Stimulated activated CD4-positive, alpha-beta T cell treated with anti-CD3 and anti-CD28 coated beads, Interleukin-1b, Interleukin-23, amount 100 ng/mL, for 24 hours (primary cell): Measurements from ENCODE around the gene APLF.

Experiments used
- DNase-seq, 4 experiments: peaks; one replicate each; pipeline ENCODE4 v3.0.0-alpha.2; 2020; ENCODE audit warnings: low read depth in 4 of 4, low spot score in 1 of 4

Gene APLF

GRCh38 chr2:68467077-68467960 is at the start of gene APLF, which contains the start of gene FBXO48:
TSS of gene APLF (plus strand) at chr2:68467585. CDS start at chr2:68467732, 147 bp downstream.
TSS of gene FBXO48 (minus strand) at chr2:68467294. CDS start at chr2:68465145, 2,149 bp downstream.
- DNase-seq, result peak; percentile 95 to 98 (median 96)

GRCh38 chr2:68417926-68418325 is 49.5 kb upstream of the APLF start:
- DNase-seq, result no peak

GRCh38 chr2:68418419-68418818 is 49.0 kb upstream of the APLF start:
- DNase-seq, result no peak

GRCh38 chr2:68418855-68419254 is 48.5 kb upstream of the APLF start:
- DNase-seq, result no peak

- no peak for DNase-seq
Observed at GRCh38 chr2:68420254-68420910, 47.0 kb upstream of the APLF start.

DNA sequence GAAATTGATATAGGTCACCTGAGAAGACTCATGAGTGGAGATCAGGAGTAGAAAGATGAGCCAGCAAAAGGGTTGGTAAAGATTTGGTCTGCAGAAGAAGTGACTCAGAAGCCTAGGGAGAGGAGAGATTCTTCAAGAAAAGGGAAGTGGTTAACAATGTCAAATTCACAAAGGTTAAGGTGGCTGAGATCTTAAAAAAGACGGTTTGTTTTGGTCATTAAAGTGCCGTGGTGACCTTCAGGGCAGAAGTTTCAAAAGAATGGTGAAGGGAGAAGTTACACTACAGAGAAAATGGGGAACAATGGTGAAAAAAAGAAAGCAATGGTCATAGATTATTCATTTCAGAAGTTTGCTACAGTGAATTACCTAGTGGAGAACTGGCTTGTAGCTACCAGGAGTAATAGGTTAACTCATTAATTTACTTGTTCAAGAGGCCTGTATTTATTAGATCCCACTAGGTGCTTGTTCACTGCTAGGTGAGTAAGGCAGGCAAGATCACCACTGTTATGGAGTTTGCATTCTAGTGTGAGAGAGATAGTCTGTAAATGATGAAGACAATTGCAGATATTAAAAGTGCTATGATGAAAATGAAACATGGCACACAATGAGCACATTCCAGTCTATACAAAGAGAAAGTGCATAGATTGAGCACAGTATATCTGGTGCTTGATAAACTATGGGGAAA is 43.3 kb upstream of the APLF start:
- no peak for DNase-seq

GRCh38 chr2:68425503-68425902 is 41.9 kb upstream of the APLF start:
- DNase-seq, result no peak

GRCh38 chr2:68426446-68426845 is 40.9 kb upstream of the APLF start:
- no peak for DNase-seq

GRCh38 chr2:68426848-68427579 is 40.4 kb upstream of the APLF start:
- DNase-seq, result no peak

GRCh38 chr2:68428126-68428525 is 39.3 kb upstream of the APLF start:
- DNase-seq, result no peak

- DNase-seq, result no peak
Observed at GRCh38 chr2:68428746-68429145, 38.6 kb upstream of the APLF start.

DNA sequence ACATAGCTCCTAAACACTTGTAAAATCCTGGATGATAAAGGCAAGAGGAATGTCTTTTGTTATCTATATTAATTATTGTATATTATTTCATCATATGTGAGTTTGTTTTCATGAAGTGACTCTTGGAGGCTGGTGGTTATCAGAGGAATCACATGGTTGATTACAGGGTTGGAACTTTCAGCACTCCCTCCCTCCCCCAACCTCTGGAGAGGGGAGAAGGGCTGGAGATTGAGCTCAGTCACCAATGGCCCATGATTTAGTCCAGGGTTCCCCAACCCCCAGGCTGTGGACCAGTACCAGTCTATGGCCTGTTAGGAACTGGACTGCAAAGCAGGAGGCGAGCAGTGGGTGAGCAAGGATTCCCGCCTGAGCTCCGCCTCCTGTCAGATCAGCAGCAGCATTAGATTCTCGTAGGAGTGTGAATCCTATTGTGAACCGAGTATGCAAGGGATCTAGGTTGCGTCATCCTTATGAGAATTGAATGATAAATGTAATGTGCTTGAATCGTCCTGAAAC is 38.0 kb upstream of the APLF start:
- DNase-seq, result no peak

GRCh38 chr2:68431316-68431972 is 35.9 kb upstream of the APLF start:
- no peak for DNase-seq

DNA sequence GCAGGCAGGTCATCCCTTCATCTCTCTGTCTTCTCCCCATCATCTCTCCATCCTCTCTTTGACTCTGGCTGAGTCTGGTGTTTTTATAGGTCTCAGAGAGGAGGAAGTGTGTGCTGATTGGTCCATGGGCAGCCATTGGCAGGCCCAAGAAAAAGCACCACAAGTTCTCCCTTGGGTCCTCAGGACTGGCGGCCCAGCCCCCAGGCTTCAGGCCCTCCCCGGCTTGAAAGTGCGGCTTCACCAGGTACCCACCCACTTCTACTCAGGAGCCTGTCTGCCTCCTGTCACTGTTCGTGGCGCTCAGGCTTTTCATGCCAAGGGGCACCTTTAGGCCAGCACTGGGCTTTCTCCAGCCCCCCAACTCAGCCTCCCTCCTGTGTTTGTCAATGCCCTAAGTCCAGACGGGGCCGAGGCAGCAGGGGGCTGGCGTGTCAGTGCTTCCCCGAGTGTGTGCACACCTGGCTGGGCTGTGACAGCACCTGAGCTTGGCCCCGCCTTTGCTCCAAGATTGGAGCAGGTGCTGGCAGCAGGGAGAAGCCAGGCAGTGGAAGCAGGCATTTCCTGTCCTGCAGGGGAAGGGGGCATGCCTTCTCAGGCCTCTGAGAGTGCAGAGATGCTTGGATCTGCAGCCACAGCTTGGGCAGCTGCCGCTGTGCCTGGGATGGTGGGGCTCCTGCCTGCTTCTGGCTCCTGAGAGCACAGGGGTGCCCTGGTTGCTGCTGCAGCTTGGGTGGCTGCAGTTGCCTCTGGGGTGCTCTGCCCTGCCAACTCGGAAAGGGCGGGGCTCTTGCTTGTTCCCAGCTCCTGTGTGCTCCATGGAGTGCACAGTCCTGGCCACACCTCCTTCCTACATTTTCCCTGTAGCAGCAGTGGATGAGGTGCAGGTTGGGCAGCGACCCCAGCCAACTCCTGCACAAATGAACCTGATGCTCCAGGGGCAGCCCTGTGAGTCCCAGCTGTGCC is 34.4 kb upstream of the APLF start:
- no peak for DNase-seq

DNA sequence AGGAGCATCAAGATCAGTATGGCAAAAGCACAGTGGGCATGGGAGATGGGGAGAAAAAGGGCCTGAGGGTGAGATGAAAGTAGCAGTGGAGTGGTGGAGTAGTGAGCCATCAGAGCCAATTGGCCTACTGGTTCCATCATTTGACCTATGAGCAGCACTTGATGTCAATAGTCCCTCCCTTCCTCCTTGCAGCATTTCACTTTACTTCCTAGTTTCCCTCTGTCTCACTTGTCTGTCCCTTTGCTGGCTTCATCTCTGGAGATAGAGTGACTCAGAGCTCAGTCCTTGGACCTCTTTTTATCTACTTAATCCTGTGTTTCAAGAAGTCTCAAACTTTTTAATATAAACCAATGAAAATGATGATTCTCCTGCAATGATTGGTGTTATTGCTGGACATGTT is 32.4 kb upstream of the APLF start:
- no peak for DNase-seq

- DNase-seq, result no peak
Observed at GRCh38 chr2:68435615-68436014, 31.8 kb upstream of the APLF start.

DNA sequence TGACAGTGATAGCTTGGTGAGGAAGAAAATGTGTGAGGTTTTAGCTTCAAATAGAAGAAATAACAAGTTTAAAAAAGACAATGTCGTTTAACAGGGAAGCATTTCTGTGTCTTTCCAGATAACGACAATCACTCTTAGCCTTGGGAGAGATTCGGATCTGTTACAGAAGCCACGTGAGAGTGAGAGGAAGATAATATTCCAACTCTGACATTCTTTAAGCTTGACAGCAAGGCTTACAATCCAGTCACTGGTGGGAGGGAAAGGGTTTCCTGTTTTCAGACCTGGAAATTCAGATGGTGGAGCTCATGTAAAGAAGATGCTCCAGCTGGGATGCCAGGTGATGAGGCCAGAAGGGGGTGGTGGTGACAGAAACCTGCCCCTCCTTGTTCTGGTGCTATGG is 31.1 kb upstream of the APLF start:
- DNase-seq, result no peak

DNA sequence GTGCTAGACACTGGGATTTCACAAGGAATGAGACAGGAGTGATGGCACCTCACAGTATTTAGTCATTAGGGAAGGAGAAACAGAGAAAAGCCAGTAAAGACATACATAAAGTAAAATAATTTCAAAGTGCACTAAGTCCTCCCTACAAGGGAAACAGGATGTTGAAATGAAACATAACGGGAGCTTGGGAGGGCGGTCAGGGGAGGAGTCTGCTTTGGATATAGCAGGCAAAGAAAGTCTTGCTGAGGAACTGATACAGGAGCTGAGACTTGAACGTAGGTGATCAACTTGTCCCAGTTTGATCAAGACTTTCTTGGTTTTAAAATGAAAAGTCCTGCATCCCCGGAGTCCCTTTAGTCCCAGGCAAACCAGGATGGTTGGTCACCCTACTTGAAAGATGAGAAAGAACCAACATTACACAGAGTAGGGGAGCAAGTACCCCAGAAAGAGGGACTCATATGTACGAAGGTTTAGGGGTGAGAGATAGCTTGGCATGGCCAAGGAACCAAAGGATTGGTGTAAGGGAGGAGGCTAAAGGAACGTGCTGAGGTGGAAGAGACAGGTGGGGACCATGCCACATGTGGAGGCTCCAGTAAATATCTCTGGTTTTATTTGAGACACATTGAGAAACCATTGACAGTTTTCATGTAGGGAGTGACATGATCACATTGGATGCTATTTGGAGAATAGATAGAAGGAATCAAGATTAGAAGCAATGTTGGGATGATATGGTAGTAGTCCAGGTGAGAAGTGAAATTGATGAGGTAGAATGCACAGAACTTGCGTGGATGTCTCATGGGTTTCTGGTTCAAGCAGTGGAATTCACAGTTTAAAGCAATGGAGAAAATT is 28.7 kb upstream of the APLF start:
- DNase-seq, result no peak
